Subcutaneous abdominal adipose tissue (tissue), 5 donors: Measurements from ENCODE around the gene L3MBTL3.
"Not testable (repeated sequence)": the region's sequence is repeated elsewhere in the genome, so short reads cannot be mapped to it uniquely, and the experiment has no call there.

Experiments
- H3K27ac ChIP-seq: one replicate; pipeline ENCODE4 v1.7.0; 2013; ENCODE audit warnings: low read depth, mild to moderate bottlenecking, inconsistent platforms, low read length, moderate library complexity
- H3K27me3 ChIP-seq, 5 donors: one replicate each; pipeline ENCODE4 v1.7.0; 2013; ENCODE audit warnings: low read length in 5 of 5, inconsistent platforms in 1 of 5; ENCODE audit not compliant: control insufficient read depth in 5 of 5, insufficient read depth in 4 of 5
- H3K36me3 ChIP-seq, 5 donors: one replicate each; pipeline ENCODE4 v1.7.0; 2013; ENCODE audit warnings: low read length in 5 of 5; ENCODE audit not compliant: control insufficient read depth in 5 of 5, insufficient read depth in 5 of 5
- H3K4me1 ChIP-seq, 5 donors: one replicate each; pipeline ENCODE4 v1.7.0; 2013; ENCODE audit warnings: low read length in 5 of 5, mild to moderate bottlenecking in 3 of 5, moderate library complexity in 1 of 5; ENCODE audit not compliant: control insufficient read depth in 5 of 5, insufficient read depth in 5 of 5
- H3K4me3 ChIP-seq, 5 donors: one replicate each; pipeline ENCODE4 v1.7.0; 2013; ENCODE audit warnings: low read length in 5 of 5, low read depth in 1 of 5
- H3K9ac ChIP-seq, 5 donors: one replicate each; pipeline ENCODE4 v1.7.0; 2013; ENCODE audit warnings: low read length in 5 of 5, mild to moderate bottlenecking in 4 of 5, moderate library complexity in 3 of 5
- H3K9me3 ChIP-seq, 5 donors: one replicate each; pipeline ENCODE4 v1.7.0; 2013; ENCODE audit warnings: low read length in 5 of 5; ENCODE audit not compliant: control insufficient read depth in 5 of 5
- donor health status: healthy.
- donor health status: healthy.
- donor health status: healthy.
- donor health status: healthy.
- donor health status: healthy.

L3MBTL3 gene

DNA sequence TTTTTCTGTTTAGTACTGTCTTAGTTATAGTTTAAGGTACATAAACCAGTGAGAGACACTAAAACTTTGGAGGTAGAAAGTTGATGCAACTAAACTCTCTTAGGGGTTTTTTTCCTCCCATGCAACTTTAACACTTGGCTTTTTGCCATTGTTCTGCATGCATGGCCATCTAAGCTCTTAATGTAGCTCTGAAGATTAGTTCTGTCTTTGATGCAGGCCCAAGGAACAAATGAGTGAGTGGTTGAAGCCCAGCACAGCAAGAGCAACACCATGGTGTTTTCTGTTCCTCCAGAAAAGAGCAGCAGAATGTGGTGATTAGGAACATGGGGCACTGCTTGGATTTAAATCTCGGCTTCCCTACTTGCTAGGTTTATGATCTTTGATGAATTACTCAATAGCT is 89.3 kb downstream of the L3MBTL3 start:
- Histone ChIP-seq H3K9me3 (no peaks in the 10 kb centered on the region), H3K27me3 (no peaks in the 10 kb centered on the region), H3K27ac (no peak overlapping the region), H3K4me1 (no peaks in the 10 kb centered on the region), H3K9ac (no peak overlapping the region), H3K4me3 (no peak overlapping the region), H3K36me3 (peaks cover 2 to 12% (median 4%) of the 10 kb centered on the region in 5 donors)

DNA sequence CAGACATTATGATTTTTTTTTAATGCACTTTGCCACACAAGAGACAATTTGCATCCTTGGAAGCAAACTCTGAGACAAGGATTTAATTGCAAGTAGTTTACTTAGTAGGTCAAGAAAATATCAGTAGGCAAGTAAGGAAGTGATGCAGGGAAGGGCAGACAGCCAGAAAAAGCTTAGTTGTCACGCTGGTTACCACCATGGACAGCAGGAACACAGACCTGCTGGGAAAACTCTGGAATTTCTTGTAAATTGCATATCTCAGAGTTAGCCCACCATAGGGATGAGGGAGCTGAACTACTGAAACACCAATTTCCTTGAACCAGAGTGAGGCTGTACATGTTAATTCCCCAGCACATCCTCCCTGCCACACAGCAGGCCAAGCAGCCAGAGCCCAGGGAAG is 92.7 kb downstream of the L3MBTL3 start:
- Histone ChIP-seq H3K36me3 (peaks cover 0 to 14% (median 4%) of the 10 kb centered on the region in 5 donors), H3K4me1 (no peaks in the 10 kb centered on the region), H3K27ac (no peak overlapping the region), H3K27me3 (no peaks in the 10 kb centered on the region), H3K4me3 (no peak overlapping the region), H3K9ac (no peak overlapping the region), H3K9me3 (no peaks in the 10 kb centered on the region)

DNA sequence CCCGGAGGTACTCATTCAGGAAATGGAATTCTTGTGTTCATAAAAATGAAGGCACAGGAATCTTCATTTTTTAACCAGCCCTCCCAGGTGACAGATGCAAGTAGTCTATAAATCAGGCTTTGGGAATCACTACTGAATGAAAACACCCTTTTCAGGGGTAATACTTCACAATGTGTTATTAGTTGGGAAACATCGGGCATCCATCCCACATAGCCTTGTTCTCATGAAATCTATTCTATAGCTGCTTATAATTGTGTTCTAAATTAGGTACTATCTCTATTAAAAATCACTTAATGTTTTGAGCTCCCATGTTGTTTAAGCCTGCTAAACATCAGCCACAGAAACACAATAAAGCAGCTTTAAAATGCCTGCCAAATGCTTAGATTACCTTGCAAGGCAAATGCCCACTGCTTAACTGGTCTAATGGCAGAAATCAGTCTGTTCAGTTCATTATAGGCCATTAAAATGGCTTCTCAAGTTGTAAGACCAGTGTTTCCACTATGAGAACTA is 94.9 kb downstream of the L3MBTL3 start:
- Histone ChIP-seq H3K4me3 (no peak overlapping the region), H3K9ac (no peak overlapping the region), H3K4me1 (peaks cover 0 to 6% (median 0%) of the 10 kb centered on the region in 5 donors), H3K9me3 (no peaks in the 10 kb centered on the region), H3K27ac (no peak overlapping the region), H3K27me3 (no peaks in the 10 kb centered on the region), H3K36me3 (peaks cover 0 to 9% (median 4%) of the 10 kb centered on the region in 5 donors)

DNA sequence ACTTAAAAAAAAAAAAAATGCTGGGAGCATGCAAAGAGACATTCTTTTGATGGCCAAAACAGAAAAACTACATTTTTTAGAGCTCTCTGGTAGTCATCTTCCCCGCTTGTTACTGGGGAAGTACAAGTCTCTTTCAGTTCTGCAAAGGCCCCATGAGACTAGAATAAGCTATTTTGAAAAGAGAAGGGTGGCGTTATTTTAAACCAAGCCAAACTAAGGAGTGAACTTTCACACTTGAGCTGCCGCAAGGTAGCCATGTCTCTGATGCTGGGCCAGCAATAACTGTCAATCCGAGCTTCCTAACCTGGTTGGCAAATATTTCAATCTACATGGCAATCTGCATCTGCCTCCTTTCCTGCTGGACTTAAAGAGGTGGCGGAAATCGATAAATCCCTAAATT is 96.7 kb downstream of the L3MBTL3 start:
- Histone ChIP-seq H3K36me3 (peaks cover 0 to 9% (median 4%) of the 10 kb centered on the region in 5 donors), H3K27ac (no peak overlapping the region), H3K27me3 (no peaks in the 10 kb centered on the region), H3K9ac (no peak overlapping the region), H3K4me1 (peaks cover 0 to 13% (median 0%) of the 10 kb centered on the region in 5 donors), H3K9me3 (no peaks in the 10 kb centered on the region), H3K4me3 (no peak overlapping the region)

DNA sequence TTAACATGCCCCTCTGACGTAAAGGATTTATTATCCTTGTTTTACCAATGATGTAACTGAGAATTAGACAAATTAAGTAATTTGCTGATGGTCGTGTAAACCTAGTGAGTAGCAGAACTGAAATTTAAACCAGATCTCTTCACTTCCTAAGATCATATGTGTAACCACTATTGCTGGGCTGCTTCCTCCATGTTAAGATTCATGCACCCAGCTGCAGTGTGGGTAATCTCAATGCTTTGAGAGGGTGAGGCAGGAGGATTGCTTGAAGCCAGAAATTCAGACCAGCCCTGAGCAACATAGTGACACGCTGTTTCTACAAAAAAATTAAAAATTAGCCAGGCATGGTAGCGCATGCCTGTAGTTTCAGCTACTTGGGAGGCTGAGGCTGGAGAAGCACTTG is 97.9 kb downstream of the L3MBTL3 start:
- no peak overlapping the region for H3K9ac ChIP-seq
- no peak overlapping the region for H3K27ac ChIP-seq
- H3K4me3 ChIP-seq = no peak overlapping the region
- no peaks in the 10 kb centered on the region for H3K27me3 ChIP-seq
- peaks cover 0 to 13% (median 0%) of the 10 kb centered on the region in 5 donors for H3K4me1 ChIP-seq
- no peaks in the 10 kb centered on the region for H3K9me3 ChIP-seq
- H3K36me3 ChIP-seq = peaks cover 0 to 7% (median 1%) of the 10 kb centered on the region in 5 donors

DNA sequence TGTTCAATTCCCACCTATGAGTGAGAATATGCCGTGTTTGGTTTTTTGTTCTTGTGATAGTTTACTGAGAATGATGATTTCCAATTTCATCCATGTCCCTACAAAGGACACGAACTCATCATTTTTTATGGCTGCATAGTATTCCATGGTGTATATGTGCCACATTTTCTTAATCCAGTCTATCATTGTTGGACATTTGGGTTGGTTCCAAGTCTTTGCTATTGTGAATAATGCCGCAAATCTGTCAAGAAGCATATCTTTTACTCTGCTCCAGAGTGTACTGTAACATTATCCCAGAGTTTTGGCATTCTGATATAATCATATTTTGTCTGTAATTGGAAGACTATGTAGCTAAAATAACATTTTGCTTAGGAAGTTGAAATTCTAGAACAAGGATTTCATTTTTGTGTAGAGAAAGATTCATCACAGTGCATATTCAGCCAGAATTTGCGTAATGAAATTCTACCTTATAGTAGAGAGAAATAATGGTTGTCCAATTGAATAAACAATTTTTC is 98.9 kb downstream of the L3MBTL3 start:
- not testable (repeated sequence) for H3K9ac ChIP-seq, H3K27me3 ChIP-seq, H3K4me3 ChIP-seq, H3K36me3 ChIP-seq, H3K27ac ChIP-seq, H3K9me3 ChIP-seq
- H3K4me1 ChIP-seq = peaks cover 0 to 13% (median 0%) of the 10 kb centered on the region in 5 donors

DNA sequence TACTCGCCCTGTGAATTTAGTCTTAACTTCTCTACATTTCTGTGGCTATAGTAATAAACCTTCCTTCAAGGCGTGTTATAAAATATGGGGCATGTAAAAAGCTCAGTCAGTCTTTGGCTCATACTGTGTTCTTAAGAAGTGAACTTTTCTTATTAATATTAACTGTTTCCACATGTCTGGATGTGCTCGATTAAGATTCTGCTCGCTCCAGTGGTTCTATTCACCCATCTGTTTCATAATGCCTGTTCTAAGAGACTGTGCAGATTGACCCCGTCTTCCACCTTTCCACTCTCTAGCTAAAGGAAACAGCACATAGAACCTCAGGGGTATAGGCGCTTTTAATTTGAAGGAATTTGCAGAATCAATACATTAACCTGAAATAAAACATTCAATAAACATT is 99.9 kb downstream of the L3MBTL3 start:
- no peak overlapping the region for H3K4me3 ChIP-seq
- peaks cover 0 to 13% (median 0%) of the 10 kb centered on the region in 5 donors for H3K4me1 ChIP-seq
- no peak overlapping the region for H3K27ac ChIP-seq

DNA sequence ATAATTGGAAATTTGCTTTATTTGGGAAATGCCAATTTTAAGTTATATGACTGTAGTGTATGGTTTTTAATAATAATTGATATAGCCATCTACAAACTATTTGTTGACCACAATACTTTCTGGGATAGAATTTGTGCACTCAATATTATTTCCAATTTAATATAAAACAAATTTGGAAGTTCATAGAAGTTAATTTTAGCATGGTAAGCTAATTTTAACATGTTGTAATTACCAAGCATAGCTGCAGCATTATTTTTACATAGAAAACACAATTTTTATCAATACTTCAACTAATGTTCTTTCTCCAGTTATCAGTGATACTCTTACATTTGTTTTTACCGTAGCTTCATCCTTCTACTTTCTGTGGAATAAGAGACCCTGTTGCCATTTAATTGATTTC is 100.8 kb downstream of the L3MBTL3 start:
- Histone ChIP-seq H3K9ac (no peak overlapping the region), H3K9me3 (no peaks in the 10 kb centered on the region), H3K4me1 (peaks cover 0 to 13% (median 0%) of the 10 kb centered on the region in 5 donors), H3K27ac (no peak overlapping the region), H3K4me3 (no peak overlapping the region), H3K27me3 (no peaks in the 10 kb centered on the region), H3K36me3 (peaks cover 0 to 3% (median 0%) of the 10 kb centered on the region in 5 donors)

More for the DNA sequence above, 99.9 kb downstream of the L3MBTL3 start:
- Histone ChIP-seq H3K9ac (peak overlapping the region in 1 of 5 donors; percentile 6), H3K9me3 (no peaks in the 10 kb centered on the region), H3K36me3 (peaks cover 0 to 3% (median 0%) of the 10 kb centered on the region in 5 donors), H3K27me3 (no peaks in the 10 kb centered on the region)

DNA sequence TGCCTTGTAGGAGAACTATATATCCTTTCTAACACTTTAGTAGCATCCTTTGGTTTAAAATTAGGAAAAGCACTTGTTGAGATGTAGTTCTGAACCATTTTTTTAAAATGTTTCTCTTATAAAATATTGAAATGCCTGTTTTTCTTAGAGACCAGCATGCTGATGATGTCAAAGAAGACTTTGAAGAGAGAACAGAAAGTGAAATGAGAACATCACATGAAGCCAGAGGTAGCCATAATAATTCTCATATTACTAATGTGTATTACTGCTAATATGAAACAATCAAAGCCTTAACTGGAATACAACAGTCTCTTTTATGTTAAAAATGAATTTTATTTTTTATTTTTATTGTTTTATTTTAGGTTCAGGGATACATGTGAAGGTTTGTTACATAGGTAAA is 102.3 kb downstream of the L3MBTL3 start:
- Histone ChIP-seq H3K4me3 (no peak overlapping the region), H3K4me1 (peaks cover 0 to 13% (median 0%) of the 10 kb centered on the region in 5 donors), H3K36me3 (peaks cover 0 to 3% (median 0%) of the 10 kb centered on the region in 5 donors), H3K27ac (no peak overlapping the region), H3K9ac (no peak overlapping the region), H3K27me3 (no peaks in the 10 kb centered on the region), H3K9me3 (no peaks in the 10 kb centered on the region)

DNA sequence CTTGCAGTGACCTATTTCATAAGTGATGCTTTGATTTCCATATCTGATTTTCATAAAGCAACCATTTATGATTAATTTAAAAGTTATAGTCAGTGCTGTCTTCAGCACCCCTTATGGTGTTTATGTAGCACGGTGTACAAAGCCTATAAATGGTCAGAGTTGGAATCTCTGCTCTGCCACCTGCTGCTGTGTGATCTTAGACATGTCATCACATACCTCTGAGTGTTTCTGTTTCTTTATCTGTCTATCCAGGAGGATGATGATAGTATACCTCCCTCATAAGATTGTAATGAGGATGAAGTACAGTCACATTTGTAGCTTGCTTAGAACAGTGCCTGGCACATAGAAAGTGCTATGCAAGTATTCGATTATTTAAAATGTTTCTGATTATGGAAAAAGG is 103.9 kb downstream of the L3MBTL3 start:
- H3K4me1 ChIP-seq = peaks cover 0 to 13% (median 0%) of the 10 kb centered on the region in 5 donors
- H3K27me3 ChIP-seq = no peaks in the 10 kb centered on the region
- peaks cover 0 to 3% (median 0%) of the 10 kb centered on the region in 5 donors for H3K36me3 ChIP-seq
- no peaks in the 10 kb centered on the region for H3K9me3 ChIP-seq
- H3K27ac ChIP-seq = no peak overlapping the region
- H3K4me3 ChIP-seq = no peak overlapping the region
- no peak overlapping the region for H3K9ac ChIP-seq
